Glomerular visceral epithelial cell (primary cell): ENCODE measurements around the gene NDUFA6.
"Not testable (repeated sequence)": the region's sequence is repeated elsewhere in the genome, so short reads cannot be mapped to it uniquely, and the experiment has no call there.

Source experiments
- DNase-seq: peaks from one replicate; pipeline ENCODE4 v3.0.0-alpha.2; 2016; ENCODE audit errors: extremely low spot score

NDUFA6 gene

DNA sequence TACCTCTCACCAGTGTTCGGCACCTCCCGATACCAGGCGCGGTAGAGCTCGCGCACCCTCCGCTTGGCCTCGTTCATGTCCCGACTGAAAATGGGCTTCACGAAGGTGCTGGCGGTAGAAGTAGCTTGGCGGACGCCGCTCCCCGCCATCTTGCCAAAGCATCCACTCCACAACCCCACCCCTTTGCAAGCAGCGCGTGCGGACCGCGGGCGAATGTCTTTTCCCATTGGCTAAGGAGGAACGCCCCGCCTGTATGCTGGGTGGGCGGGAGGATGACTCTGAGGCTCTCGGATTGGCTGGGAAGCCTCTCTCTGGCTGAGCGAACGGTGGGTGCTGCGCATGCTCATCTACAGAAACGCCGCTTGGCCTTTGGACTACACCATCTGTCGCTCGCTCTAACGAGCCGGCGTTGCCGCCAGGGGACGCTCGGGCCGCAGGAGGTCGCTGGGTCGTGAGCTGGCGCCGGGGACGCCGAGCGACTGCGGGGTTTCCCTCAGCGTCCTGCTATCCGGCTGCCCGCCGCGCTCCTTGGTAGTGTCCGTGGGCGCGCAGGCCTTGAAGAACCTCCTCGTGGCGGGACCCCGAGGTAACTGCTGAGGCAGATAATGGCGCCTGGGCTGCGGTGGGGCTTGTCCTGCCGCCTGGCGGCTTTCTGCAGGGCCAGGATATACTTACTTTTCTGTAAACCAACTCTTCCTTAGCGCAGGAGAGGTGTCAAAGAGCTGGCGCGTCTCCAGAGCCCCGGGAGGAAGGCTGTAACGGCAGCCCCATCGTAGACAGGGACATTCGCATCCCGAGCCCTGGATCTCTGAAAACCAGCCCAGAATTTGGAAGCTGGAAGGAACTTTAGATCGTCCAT is at the start of gene NDUFA6:
Gene NDUFA6, minus strand, starts transcription at position 177 of the 859 bp plus-strand sequence. Its CDS starts 28 bp downstream, at position 149.
- peak; percentile 98 for DNase-seq

DNA sequence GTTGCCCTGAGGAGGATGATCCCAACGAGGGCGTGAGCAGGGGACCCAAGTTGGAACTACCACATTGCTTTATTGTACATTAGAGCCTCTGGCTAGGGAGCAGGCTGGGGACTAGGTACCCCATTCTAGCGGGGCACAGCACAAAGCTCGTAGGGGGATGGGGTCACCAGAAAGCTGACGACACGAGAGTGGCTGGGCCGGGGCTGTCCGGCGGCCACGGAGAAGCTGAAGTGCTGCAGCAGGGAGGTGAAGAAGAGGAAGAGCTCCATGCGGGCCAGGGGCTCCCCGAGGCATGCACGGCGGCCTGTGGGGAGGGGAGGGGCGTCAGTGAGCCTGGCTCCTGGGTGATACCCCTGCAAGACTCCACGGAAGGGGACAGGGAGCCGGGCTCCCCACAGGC is 49.6 kb upstream of the NDUFA6 start:
- DNase-seq: not testable (repeated sequence)

DNA sequence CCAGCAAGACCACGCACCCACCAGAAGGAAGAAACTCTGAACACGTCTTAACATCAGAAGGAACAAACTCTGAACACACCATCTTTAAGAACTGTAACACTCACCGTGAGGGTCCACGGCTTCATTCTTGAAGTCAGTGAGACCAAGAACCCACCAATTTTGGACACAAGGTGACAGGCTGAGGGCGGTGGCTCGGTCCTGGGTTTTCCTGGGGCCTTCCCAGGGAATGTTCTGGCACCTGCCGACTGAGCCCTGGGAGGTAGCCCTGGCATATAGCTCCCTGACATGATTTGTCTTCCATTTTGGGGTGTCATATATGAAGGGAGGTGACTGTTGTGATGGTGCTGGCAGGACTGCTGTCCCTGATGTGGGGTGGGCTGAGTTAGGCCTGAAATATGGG is 48.9 kb upstream of the NDUFA6 start:
- not testable (repeated sequence) for DNase-seq

DNA sequence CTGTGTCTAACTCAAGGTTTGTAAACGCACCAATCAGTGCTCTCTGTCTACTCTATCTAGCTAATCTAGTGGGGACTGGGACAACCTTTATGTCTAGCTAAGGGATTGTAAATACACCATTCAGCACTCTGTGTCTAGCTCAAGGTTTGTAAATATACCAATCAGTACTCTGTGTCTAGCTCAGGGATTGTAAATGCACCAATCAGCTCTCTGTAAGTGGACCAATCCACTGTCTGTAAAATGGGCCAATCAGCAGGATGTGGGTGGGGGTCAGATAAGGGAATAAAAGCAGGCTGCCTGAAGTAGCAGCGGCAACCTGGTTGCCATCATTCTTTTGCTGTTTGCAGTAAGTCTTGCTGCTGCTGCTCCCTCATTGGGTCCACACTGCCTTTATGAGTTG is 48.4 kb upstream of the NDUFA6 start:
- no peak for DNase-seq

DNA sequence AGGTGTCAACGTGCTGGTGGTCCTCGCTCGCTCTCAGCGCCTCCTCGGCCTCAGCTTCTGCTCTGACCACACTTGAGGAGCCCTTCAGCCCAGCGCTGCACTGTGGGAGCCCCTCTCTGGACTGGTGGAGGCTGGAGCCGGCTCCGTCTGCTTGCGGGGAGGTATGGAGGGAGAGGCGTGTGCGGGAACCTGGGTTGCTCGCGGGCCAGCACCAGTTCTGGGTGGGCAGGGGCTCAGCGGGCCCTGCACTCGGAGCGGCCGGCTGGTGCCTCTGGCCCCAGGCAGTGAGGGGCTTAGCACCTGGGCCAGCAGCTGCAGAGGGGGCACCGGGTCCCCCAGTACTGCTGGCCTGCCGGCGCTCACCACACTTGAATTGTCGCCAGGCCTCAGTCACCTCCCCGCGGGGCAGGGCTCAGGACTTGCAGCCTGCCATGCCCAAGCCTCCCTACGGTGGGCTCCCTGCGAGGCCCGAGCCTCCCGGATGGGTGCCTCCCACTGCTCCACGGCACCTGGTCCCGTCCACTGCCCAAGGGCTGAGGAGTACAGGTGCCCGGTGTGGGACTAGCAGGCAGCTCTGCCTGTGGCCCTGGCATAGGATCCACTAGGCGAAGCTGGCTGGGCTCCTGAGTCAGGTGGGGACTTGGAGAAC is 47.7 kb upstream of the NDUFA6 start:
- DNase-seq: no peak

DNA sequence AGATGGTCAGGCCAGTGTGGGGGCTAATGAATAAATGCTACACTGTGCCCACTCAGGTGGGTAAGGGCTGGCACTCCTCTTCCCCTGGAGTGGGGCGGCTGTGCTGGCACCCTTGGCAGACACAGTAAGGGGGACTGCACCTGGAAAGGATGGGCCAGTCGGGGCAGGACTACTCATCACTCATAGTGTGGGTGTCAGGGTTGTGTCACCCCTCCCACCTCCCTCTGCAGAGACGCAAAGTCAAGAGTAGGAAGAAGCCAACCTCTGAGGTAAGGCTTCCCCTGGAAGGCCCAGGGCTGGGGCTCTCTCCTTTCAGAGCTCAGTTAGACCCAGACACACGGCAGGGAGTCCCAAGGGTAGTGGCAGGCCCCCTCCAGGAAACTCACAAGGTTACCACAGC is 45.1 kb upstream of the NDUFA6 start:
- not testable (repeated sequence) for DNase-seq

DNA sequence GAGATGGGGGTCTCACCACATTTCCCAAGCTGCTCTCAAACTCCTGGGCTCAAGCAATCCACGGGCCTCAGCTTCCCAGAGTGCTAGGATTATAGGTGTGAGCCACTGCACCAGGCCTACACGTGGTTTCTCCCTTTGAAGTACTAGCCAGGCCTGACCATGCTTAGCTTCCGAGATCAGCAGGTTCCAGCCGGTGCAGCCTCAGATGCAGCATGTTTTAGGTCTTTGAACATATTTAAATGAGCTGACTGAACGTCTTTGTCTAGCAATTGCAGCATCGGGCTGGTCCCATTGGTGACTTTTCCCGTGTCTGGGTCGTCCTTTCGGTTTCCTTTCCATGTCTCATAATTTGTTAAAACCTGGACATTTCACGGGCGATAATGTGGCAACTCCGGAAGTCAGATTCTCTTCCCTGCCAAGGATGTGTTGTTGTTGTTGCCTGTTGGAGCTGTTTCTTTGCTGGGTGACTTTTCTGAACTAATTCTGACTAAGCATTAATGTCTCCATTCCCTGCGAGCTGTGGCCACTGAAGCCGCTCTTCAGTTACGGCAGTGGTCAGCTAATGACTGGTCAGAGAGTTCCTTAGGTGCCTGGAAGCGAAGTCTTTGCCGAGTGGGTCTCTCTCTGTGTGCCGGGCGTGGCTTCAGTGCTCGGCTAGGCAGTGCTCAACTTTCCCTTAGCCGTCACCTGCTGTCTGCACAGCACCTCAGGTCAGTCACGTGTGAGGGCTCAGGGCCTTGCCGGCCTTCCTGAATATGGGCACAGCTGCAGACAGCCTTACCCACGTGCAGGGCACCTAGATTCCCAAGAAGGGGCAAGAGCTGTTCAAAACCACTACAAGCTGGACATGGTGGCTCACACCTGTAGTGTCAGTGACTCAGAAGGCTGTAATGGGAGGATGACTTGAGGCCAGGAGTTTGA is 43.8 kb upstream of the NDUFA6 start:
- DNase-seq: no peak

DNA sequence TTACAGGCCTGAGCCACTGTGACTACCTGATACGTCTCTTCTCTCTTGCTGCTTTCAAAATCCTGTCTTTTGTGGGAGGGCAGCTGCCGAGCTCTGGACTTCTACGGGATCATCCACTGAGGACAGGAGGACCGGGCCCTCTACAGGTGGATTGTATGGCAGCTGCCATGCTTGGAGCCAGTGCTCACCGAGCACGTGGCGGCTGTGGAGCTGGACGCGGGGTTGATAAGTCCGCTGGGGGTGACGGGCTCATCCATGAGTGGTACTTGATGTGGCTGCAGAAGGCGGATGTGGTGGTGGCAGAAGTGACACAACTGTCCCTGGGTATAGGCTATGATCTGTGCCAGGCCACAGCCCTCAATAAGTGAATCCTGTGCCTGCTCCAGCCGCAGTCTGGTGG is 41.9 kb upstream of the NDUFA6 start:
- DNase-seq: no peak

DNA sequence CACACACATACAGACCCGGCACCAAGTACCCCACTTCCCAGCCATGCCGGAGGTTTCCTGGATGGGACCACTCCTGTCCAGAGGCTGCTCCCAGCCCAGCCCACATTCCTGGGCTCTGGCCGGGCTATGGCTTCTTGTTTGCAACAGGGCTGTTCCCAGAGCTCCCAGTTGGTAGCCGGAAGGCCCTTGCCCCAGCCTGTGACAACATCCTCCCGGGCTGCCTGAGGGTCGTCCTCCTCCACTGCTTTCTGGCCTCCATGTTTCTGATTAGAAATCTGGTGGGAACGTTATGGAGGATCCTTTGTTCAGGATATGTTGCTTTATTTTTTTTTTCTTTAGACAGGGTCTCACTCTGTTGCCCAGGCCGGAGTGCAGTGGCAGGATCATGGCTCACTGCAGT is 41.0 kb upstream of the NDUFA6 start:
- DNase-seq: no peak

DNA sequence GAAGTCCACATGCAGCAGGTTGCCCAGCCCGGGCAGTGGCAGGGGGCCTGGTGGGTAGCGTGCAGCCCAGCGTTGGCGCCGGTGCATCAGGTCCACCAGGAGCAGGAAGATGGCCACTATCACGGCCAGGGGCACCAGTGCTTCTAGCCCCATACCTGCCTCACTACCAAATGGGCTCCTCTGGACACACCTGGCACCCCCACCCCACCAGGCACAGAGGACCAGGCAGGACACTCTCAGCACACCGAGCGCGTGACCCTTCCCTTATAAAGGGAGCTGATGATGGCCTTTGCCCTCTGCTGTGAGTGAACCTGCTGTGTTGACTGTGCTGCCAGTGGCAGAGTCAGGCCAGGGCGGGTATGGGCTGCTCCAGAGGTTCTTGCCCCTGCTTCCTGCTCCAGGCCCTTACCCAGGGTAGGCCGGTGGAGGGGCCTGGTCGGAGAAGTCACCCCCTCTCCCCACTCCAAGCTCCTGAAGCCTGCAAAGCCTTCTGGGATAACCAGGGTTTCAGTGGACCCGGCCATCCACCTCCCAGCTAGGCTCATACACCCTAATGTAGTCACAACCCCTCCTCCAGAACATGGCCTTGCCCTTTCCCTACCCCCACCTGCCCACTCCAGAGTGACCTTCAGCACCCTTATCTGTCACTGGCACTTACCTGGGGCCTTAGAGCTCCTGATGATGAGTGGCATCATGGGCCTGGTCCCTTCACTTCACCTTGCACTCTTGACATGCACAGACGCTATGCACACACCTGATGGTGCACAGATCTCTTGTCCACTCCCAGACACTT is 40.3 kb upstream of the NDUFA6 start, which contains the start of gene CYP2D6:
Gene CYP2D6, minus strand, starts transcription at position 172 of the 793 bp plus-strand sequence. Its CDS starts 19 bp downstream, at position 153.
- not testable (repeated sequence) for DNase-seq

DNA sequence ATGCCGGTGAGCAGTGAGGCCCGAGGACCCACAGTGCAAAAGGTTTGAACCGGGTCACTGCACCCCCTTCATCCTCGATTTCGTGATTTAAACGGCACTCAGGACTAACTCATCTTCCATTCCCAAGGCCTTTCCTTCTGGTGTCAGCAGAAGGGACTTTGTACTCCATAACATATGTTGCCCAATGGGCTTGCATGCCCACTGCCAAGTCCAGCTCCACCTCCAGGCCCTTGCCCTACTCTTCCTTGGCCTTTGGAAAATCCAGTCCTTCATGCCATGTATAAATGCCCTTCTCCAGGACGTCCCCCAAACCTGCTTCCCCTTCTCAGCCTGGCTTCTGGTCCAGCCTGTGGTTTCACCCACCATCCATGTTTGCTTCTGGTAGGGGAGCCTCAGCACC is 39.6 kb upstream of the NDUFA6 start:
- not testable (repeated sequence) for DNase-seq

DNA sequence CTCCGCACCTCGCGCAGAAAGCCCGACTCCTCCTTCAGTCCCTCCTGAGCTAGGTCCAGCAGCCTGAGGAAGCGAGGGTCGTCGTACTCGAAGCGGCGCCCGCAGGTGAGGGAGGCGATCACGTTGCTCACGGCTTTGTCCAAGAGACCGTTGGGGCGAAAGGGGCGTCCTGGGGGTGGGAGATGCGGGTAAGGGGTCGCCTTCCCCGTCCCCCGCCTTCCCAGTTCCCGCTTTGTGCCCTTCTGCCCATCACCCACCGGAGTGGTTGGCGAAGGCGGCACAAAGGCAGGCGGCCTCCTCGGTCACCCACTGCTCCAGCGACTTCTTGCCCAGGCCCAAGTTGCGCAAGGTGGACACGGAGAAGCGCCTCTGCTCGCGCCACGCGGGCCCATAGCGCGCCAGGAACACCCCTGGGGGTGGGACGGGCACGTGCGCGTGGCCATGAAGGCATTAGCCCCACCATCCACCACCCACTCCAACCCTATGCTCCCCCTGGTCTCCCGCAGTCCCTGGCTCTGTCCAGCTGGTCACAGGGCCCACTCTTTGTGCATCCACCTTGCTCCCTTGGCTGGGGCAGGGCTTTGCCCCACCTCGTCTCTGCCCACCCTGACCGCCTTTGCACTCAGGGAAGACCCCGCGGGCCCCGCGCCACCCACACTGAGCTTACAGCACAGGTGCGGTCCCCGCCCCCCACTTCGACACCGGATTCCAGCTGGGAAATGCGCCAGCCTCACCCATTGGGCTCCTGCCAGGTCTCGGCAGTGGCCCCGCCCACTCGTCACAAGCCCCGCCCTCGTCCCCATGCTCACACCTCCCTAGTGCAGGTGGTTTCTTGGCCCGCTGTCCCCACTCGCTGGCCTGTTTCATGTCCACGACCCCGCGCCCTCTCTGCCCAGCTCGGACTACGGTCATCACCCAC is 38.5 kb upstream of the NDUFA6 start:
- DNase-seq: not testable (repeated sequence)

DNA sequence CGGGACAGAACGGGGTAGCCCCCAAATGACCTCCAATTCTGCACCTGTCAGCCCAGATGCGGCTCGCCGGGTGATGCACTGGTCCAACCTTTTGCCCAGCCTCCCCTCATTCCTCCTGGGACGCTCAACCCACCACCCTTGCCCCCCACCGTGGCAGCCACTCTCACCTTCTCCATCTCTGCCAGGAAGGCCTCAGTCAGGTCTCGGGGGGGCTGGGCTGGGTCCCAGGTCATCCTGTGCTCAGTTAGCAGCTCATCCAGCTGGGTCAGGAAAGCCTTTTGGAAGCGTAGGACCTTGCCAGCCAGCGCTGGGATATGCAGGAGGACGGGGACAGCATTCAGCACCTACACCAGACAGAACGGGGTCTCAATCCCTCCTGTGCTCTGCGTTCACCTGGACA is 37.4 kb upstream of the NDUFA6 start:
- not testable (repeated sequence) for DNase-seq

DNA sequence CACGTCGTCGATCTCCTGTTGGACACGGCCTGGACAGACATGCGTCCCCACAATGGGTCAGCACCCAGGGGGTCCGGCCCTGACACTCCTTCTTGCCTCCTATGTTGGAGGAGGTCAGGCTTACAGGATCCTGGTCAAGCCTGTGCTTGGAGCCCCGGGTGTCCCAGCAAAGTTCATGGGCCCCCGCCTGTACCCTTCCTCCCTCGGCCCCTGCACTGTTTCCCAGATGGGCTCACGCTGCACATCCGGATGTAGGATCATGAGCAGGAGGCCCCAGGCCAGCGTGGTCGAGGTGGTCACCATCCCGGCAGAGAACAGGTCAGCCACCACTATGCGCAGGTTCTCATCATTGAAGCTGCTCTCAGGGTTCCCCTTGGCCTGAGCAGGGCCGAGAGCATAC is 37.0 kb upstream of the NDUFA6 start:
- no peak for DNase-seq

DNA sequence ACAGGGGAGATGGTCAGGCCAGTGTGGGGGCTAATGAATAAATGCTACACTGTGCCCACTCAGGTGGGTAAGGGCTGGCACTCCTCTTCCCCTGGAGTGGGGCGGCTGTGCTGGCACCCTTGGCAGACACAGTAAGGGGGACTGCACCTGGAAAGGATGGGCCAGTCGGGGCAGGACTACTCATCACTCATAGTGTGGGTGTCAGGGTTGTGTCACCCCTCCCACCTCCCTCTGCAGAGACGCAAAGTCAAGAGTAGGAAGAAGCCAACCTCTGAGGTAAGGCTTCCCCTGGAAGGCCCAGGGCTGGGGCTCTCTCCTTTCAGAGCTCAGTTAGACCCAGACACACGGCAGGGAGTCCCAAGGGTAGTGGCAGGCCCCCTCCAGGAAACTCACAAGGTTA is 33.0 kb upstream of the NDUFA6 start:
- not testable (repeated sequence) for DNase-seq

DNA sequence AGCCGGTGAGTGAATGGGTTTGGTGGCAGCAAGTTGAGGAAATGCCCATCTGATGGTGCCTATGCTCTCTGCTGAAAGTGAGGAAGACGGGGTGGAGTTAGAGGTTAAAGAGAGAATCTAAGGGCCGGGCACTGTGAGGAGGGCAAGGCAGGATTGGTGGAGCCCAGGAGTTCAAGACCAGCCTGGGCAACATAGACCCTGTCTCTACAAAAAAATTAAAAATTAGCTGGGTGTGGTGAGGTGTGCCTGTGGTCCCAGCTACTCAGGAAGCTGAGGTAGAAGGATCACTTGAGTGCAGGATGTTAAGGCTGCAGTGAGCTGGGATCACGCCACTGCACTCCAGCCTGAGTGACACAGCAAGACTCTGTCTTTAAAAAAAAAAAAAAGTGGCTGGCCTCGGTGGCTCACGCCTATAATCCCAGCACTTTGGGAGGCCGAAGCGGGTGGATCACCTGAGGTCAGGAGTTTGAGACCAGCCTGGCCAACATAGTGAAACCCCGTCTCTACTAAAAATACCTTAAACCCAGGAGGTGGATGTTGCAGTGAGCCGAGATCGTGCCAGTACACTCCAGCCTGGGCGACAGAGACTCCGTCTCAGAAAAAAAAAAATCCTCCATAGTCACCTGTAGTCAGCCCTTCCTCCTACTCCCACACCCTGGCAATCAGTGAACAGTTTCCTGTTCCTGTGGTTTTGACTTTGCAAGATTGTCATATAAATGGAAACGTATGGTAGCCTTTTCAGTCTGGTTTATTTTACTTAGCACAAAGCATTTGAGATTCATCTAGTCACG is 29.9 kb upstream of the NDUFA6 start:
- DNase-seq: not testable (repeated sequence)

DNA sequence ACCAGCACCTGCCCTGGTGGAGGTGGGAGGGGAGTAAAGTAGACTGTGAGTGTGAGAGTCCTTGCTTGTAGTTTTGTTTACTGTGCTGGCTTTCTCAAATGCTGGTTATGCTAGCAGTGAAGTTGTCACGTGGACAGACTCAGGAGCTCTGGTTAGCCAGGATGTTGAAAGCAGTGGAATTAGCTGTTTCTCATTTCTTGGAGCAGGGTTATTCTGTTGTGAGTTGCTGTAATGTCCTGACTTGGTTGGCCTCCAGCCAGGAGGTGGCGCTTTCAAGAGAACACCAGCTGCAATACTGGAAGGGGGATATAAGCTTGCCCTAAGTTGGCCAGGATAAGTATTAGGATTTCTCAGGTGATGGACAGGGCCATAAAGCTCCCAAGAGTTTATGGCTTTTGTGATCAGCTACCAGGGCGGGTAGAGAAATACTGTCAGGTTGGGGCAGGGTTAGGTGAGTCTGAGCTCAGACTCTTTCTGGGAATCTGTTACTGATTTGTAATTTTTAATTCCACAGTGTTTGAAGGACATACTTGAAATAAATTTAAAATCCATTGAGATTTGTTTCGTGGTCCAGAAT is 26.4 kb upstream of the NDUFA6 start:
- no peak for DNase-seq

DNA sequence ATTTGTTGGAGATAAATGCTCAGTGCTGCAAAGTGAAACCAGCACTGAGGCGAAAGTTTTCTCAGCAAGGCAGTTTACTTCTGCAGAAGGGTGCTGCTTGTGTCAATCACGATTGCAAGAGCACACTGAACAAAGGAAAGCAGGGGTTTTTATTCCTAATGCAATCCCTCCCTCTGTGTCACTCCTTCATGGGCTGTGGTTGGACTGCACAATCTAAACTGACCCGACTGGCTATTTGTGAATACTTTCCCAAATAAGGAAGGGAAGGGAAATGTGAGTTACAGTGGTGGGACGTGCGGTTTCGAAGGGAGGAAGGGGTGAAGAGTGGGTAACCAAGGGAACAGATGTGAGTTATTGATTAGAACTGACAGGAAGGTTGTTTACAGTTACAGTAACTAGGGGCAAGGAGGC is 24.9 kb upstream of the NDUFA6 start:
- not testable (repeated sequence) for DNase-seq

DNA sequence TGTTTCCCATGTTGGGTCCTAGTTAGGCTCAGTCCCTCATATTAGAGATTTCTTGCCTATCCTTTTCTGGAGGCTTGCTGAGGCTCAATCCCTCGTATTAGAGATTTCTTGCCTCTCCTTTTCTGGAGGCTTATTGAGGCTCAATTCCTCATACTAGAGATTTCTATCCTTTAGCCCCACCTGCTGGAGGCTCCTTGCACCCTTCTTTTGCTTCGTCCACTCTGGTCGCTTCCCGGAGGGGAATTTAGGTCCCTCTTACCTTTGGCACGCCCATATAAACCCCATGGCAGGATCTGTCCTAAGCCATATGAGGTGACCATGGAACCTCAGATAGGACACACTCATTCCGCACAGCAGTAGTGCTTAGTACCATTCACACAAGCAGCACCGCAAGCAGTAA is 24.1 kb upstream of the NDUFA6 start:
- DNase-seq: no peak
